ENCODE measurements around the gene PRLR. TPM values are rescaled to one million over a fixed set of nuclear protein-coding genes. Genes with fewer than 3 reads are reported as not detected.

PRLR gene
- polyA plus RNA-seq, 1 donor from 2014 or later = 0.50 TPM

- Histone ChIP-seq H3K27me3 (ENCODE audit: insufficient read depth, low read depth, low read length) (no peaks in the 10 kb centered on the region), H3K27ac (ENCODE audit: low read length) (no peak overlapping the region), H3K9me3 (ENCODE audit: low read length) (no peaks in the 10 kb centered on the region), H3K4me2 (ENCODE audit: low read length) (no peak overlapping the region), H3K79me2 (replicated peaks; ENCODE audit: insufficient read depth, low read length) (no peaks in the 10 kb centered on the region), H3K36me3 (ENCODE audit: insufficient read depth, low read length) (no peaks in the 10 kb centered on the region), H4K20me1 (ENCODE audit: insufficient read depth) (no peaks in the 10 kb centered on the region), H2AFZ (ENCODE audit: low read depth, low read length) (no peak overlapping the region), H3F3A (ENCODE audit: insufficient read depth, low read length, poor library complexity, severe bottlenecking) (no peaks in the 10 kb centered on the region), H3K9me2 (ENCODE audit: insufficient read depth, low read length) (no peaks in the 10 kb centered on the region), H3K9ac (ENCODE audit: low read length) (no peak overlapping the region), H3K4me3 (ENCODE audit: low read length) (no peak overlapping the region)
- TF ChIP-seq EZH2 (IDR thresholded peaks at IDR 0.05; ENCODE audit: borderline replicate concordance, insufficient read depth, low read length, poor library complexity, severe bottlenecking) = no peak
- TF ChIP-seq POLR2AphosphoS5 (IDR thresholded peaks at IDR 0.05) = no peak
- no peak for TF ChIP-seq EP300 (conservative IDR thresholded peaks at IDR 0.05; ENCODE audit: poor library complexity, severe bottlenecking)
- no peak for TF ChIP-seq RAD21 (conservative IDR thresholded peaks at IDR 0.05)
- TF ChIP-seq TAF1 (IDR thresholded peaks at IDR 0.05; ENCODE audit: low read depth) = no peak
- no peak for TF ChIP-seq MXI1 (conservative IDR thresholded peaks at IDR 0.05; ENCODE audit: poor library complexity, severe bottlenecking)
- no peak for TF ChIP-seq SMC3 (conservative IDR thresholded peaks at IDR 0.05; ENCODE audit: poor library complexity)
- TF ChIP-seq REST (IDR thresholded peaks at IDR 0.05; ENCODE audit: borderline replicate concordance) = no peak
- no peak for TF ChIP-seq CTCF (IDR thresholded peaks at IDR 0.05; ENCODE audit: poor library complexity, severe bottlenecking)
These were observed 43.5 kb downstream of the PRLR start for GRCh38 chr5:35186749-35187148.

- H3K27me3 ChIP-seq (ENCODE audit: insufficient read depth, low read depth, low read length) = no peaks in the 10 kb centered on the region
- no peaks in the 10 kb centered on the region for H3K9me2 ChIP-seq (ENCODE audit: insufficient read depth, low read length)
- no peaks in the 10 kb centered on the region for H3K9me3 ChIP-seq (ENCODE audit: low read length)
- H3K36me3 ChIP-seq (ENCODE audit: insufficient read depth, low read length) = no peaks in the 10 kb centered on the region
- no peak overlapping the region for H2AFZ ChIP-seq (ENCODE audit: low read depth, low read length)
- no peak overlapping the region for H3K9ac ChIP-seq (ENCODE audit: low read length)
- no peaks in the 10 kb centered on the region for H4K20me1 ChIP-seq (ENCODE audit: insufficient read depth)
- H3F3A ChIP-seq (ENCODE audit: insufficient read depth, low read length, poor library complexity, severe bottlenecking) = no peaks in the 10 kb centered on the region
- H3K79me2 ChIP-seq (replicated peaks; ENCODE audit: insufficient read depth, low read length) = no peaks in the 10 kb centered on the region
- no peak for TF ChIP-seq MXI1 (conservative IDR thresholded peaks at IDR 0.05; ENCODE audit: poor library complexity, severe bottlenecking)
- no peak for TF ChIP-seq TAF1 (IDR thresholded peaks at IDR 0.05; ENCODE audit: low read depth)
- no peak for TF ChIP-seq EP300 (conservative IDR thresholded peaks at IDR 0.05; ENCODE audit: poor library complexity, severe bottlenecking)
- TF ChIP-seq SMC3 (conservative IDR thresholded peaks at IDR 0.05; ENCODE audit: poor library complexity) = no peak
- TF ChIP-seq CTCF (IDR thresholded peaks at IDR 0.05; ENCODE audit: poor library complexity, severe bottlenecking) = no peak
- TF ChIP-seq POLR2AphosphoS5 (IDR thresholded peaks at IDR 0.05) = no peak
- no peak for TF ChIP-seq EZH2 (IDR thresholded peaks at IDR 0.05; ENCODE audit: borderline replicate concordance, insufficient read depth, low read length, poor library complexity, severe bottlenecking)
- no peak for TF ChIP-seq REST (IDR thresholded peaks at IDR 0.05; ENCODE audit: borderline replicate concordance)
- TF ChIP-seq RAD21 (conservative IDR thresholded peaks at IDR 0.05) = no peak
- no peak overlapping the region for H3K27ac ChIP-seq (ENCODE audit: low read length)
- no peak overlapping the region for H3K4me3 ChIP-seq (ENCODE audit: low read length)
- no peak overlapping the region for H3K4me2 ChIP-seq (ENCODE audit: low read length)
These were observed 44.8 kb downstream of the PRLR start for GRCh38 chr5:35185518-35185917.

Data from neural cell (in vitro differentiated cells).